Lung (tissue), 12 donors: ENCODE data around the gene MAP4K3. TPM values are rescaled to one million over a fixed set of nuclear protein-coding genes. Genes with fewer than 3 reads are reported as not detected.
A peak's percentile ranks its signal among the peaks of the same experiment; 100 is the strongest.

ENCODE experiments used
- ATAC-seq: fragments of 200-7000 bp; cut with Tn5 transposase; one replicate; pipeline ENCODE4 v1.9.1; 2020; ENCODE audit warnings: moderate number of reproducible peaks; ENCODE audit not compliant: insufficient read depth, low FRiP score
- DNase-seq, 3 donors: peaks; one replicate each; pipeline ENCODE4 v3.0.0-alpha.2; 2013 to 2017
- H3K27ac ChIP-seq, 2 donors: one replicate each; pipeline ENCODE4 v1.5.1; 2013; ENCODE audit warnings: mild to moderate bottlenecking in 2 of 2, moderate library complexity in 2 of 2, control low read depth in 1 of 2, inconsistent platforms in 1 of 2, low read depth in 1 of 2, low read length in 1 of 2
- H3K27me3 ChIP-seq, 3 donors: one replicate each; pipeline ENCODE4 v1.5.1; 2013; ENCODE audit warnings: low read length in 2 of 3; ENCODE audit not compliant: control insufficient read depth in 3 of 3, insufficient read depth in 3 of 3
- H3K36me3 ChIP-seq, 4 donors: one replicate each; pipeline ENCODE4 v1.5.1; 2013; ENCODE audit warnings: low read length in 4 of 4, mild to moderate bottlenecking in 1 of 4, moderate library complexity in 1 of 4; ENCODE audit not compliant: control insufficient read depth in 4 of 4, insufficient read depth in 4 of 4
- H3K4me1 ChIP-seq, 5 donors: one replicate each; pipeline ENCODE4 v1.5.1; 2013; ENCODE audit warnings: low read length in 5 of 5, mild to moderate bottlenecking in 2 of 5, moderate library complexity in 1 of 5; ENCODE audit not compliant: control insufficient read depth in 5 of 5, insufficient read depth in 5 of 5
- H3K4me3 ChIP-seq: one replicate; pipeline ENCODE4 v1.5.1; 2013; ENCODE audit warnings: mild to moderate bottlenecking, control low read depth, moderate library complexity
- H3K9ac ChIP-seq, 2 donors: one replicate each; pipeline ENCODE4 v1.5.1; 2013; ENCODE audit warnings: low read length in 2 of 2, control low read depth in 1 of 2; ENCODE audit not compliant: insufficient read depth in 1 of 2
- H3K9me3 ChIP-seq, 4 donors: one replicate each; pipeline ENCODE4 v1.5.1; 2013; ENCODE audit warnings: low read length in 3 of 4, mild to moderate bottlenecking in 1 of 4, moderate library complexity in 1 of 4; ENCODE audit not compliant: control insufficient read depth in 4 of 4, insufficient read depth in 3 of 4
- CTCF ChIP-seq: IDR thresholded peaks from 2 replicates; pipeline ENCODE4 v1.5.1; 2012; ENCODE audit warnings: mild to moderate bottlenecking; ENCODE audit errors: control extremely low read depth, extremely low read depth
- WGBS, 2 donors: extraction: QIAGEN DNeasy Blood & Tissue Kit; methylation state at CpG; one replicate each; pipeline ENCODE4 v1.1.7; 2013; 5-methylcytosine and 5-hydroxymethylcytosine counted together
- polyA plus RNA-seq, 2 donors: library from polyadenylated mRNA; stranded (reverse); fragments of 200-250 nt; gene quantifications; one replicate each; pipeline ENCODE4 v1.2.1, GENCODE V29; 2013
- total RNA-seq, 2 donors: library from RNA; depleted of rRNA in 1 of 2; stranded (reverse); fragments of >200 nt in 1 of 2; gene quantifications; one replicate each; pipeline ENCODE4 v1.2.1, GENCODE V29; 2014 to 2021
- donor health status: control.
- donor health status: control.
- donor health status: Bipolar disorder and iron deficiency.
- donor health status: healthy.
- donor health status: DM: yes; HTN: yes; CAD: no.

The MAP4K3 gene
- total and polyA plus RNA-seq, 4 donors: 9.9 to 97.9 (median 27.1) TPM

- no peak for DNase-seq
- TF ChIP-seq CTCF: no peak
- H3K27ac ChIP-seq: no peak overlapping the region
- no peaks in the 10 kb centered on the region for H3K9me3 ChIP-seq
- peaks cover 0 to 3% (median 0%) of the 10 kb centered on the region in 4 donors for H3K36me3 ChIP-seq
- ATAC-seq: no peak
- no peaks in the 10 kb centered on the region for H3K27me3 ChIP-seq
- WGBS, 2 donors: 74 to 92% methylated on average over 5 of the region's 5 CpGs
- H3K4me3 ChIP-seq: no peak overlapping the region
- peaks cover 5 to 37% (median 15%) of the 10 kb centered on the region in 5 donors for H3K4me1 ChIP-seq
- no peak overlapping the region for H3K9ac ChIP-seq
These were observed 4.4 kb downstream of the MAP4K3 start for GRCh38 chr2:39432701-39433100.

- WGBS, 2 donors: 47 to 52% methylated on average over 3 of the region's 3 CpGs
- Histone ChIP-seq H3K36me3 (peaks cover 0 to 3% (median 0%) of the 10 kb centered on the region in 4 donors), H3K9ac (no peak overlapping the region), H3K27ac (no peak overlapping the region), H3K4me1 (peaks cover 5 to 36% (median 15%) of the 10 kb centered on the region in 5 donors), H3K9me3 (no peaks in the 10 kb centered on the region), H3K27me3 (no peaks in the 10 kb centered on the region), H3K4me3 (no peak overlapping the region)
- peak; percentile 35 for ATAC-seq
- TF ChIP-seq CTCF: no peak
- peak in 1 of 3 donors; percentile 36 for DNase-seq
These were observed 5.3 kb downstream of the MAP4K3 start for GRCh38 chr2:39431592-39432316.

- no peak for TF ChIP-seq CTCF
- Histone ChIP-seq H3K36me3 (no peaks in the 10 kb centered on the region), H3K4me1 (peaks cover 3 to 36% (median 12%) of the 10 kb centered on the region in 5 donors), H3K27ac (no peak overlapping the region), H3K27me3 (no peaks in the 10 kb centered on the region), H3K9me3 (no peaks in the 10 kb centered on the region), H3K4me3 (no peak overlapping the region), H3K9ac (no peak overlapping the region)
- no peak for ATAC-seq
- WGBS, 2 donors: 81 to 91% methylated on average over 1 of the region's 1 CpG
- no peak for DNase-seq
These were observed 7.3 kb downstream of the MAP4K3 start for GRCh38 chr2:39429746-39430145.
